ENCODE measurements around the gene CFP.
"Not testable (repeated sequence)": the region's sequence is repeated elsewhere in the genome, so short reads cannot be mapped to it uniquely, and the experiment has no call there.

CFP gene

GRCh38 chrX:47629419-47630200, at the start of gene CFP:
TSS of gene CFP (minus strand) at chrX:47629930. CDS start at chrX:47629844, 86 bp downstream.
- no peak for DNase-seq

- not testable (repeated sequence) for DNase-seq
These were observed 46.5 kb upstream of the CFP start for GRCh38 chrX:47675959-47676859.

- no peak for DNase-seq
These were observed 45.0 kb upstream of the CFP start for GRCh38 chrX:47674776-47675175.

- not testable (repeated sequence) for DNase-seq
These were observed 36.1 kb upstream of the CFP start for GRCh38 chrX:47665797-47666196.

GRCh38 chrX:47664737-47665136, 35.0 kb upstream of the CFP start:
- no peak for DNase-seq

GRCh38 chrX:47662144-47662657, 32.5 kb upstream of the CFP start:
- no peak for DNase-seq

GRCh38 chrX:47661539-47661938, 31.8 kb upstream of the CFP start:
- DNase-seq: no peak

- DNase-seq: no peak
These were observed 29.6 kb upstream of the CFP start for GRCh38 chrX:47659421-47659726.

GRCh38 chrX:47658684-47659420, 29.1 kb upstream of the CFP start, which contains the start of gene UXT:
TSS of gene UXT (minus strand) at chrX:47659180. CDS start at chrX:47658927, 253 bp downstream.
- peak; percentile 64 for DNase-seq

GRCh38 chrX:47658301-47658683, 28.6 kb upstream of the CFP start:
- DNase-seq: no peak

GRCh38 chrX:47651043-47651905, 21.5 kb upstream of the CFP start:
- DNase-seq: no peak

GRCh38 chrX:47650164-47651042, 20.7 kb upstream of the CFP start, which contains the start of gene ELK1:
TSS of gene ELK1 (minus strand) at chrX:47650563. CDS start at chrX:47641441, 9,122 bp downstream.
- peak; percentile 79 for DNase-seq

GRCh38 chrX:47649781-47650163, 20.0 kb upstream of the CFP start:
- DNase-seq: no peak

- DNase-seq: no peak
These were observed 19.5 kb upstream of the CFP start for GRCh38 chrX:47649271-47649670.

- no peak for DNase-seq
These were observed 18.6 kb upstream of the CFP start for GRCh38 chrX:47648376-47648775.

- DNase-seq: no peak
These were observed 16.9 kb upstream of the CFP start for GRCh38 chrX:47646636-47647035.

- no peak for DNase-seq
These were observed 15.8 kb upstream of the CFP start for GRCh38 chrX:47645530-47645929.

GRCh38 chrX:47644557-47645091, 14.9 kb upstream of the CFP start:
- DNase-seq: no peak

GRCh38 chrX:47643926-47644325, 14.2 kb upstream of the CFP start:
- no peak for DNase-seq

- DNase-seq: no peak
These were observed 9.1 kb upstream of the CFP start for GRCh38 chrX:47638816-47639215.

Data from KG1 (cell line).